Loucy (cell line): ENCODE results near the gene METTL15.
A peak's percentile ranks its signal among the peaks of the same experiment; 100 is the strongest.
"Not testable (repeated sequence)": the region's sequence is repeated elsewhere in the genome, so short reads cannot be mapped to it uniquely, and the experiment has no call there.

Source experiments
- H2AFZ ChIP-seq: fragments of 200-600 bp; sonication (generic); 2 replicates; pipeline ENCODE4 v1.6.0; 2016; ENCODE audit warnings: antibody characterized with exemption, mild to moderate bottlenecking, low read length, moderate library complexity
- H3F3A ChIP-seq: fragments of 200-600 bp; 2 replicates; pipeline ENCODE4 v1.6.0; 2016; ENCODE audit warnings: antibody characterized with exemption, low read depth, mild to moderate bottlenecking
- H3K27me3 ChIP-seq: fragments of 200-600 bp; sonication (generic); 2 replicates; pipeline ENCODE4 v1.6.1; 2014; ENCODE audit warnings: low read length, mild to moderate bottlenecking; ENCODE audit not compliant: insufficient read depth, poor library complexity, severe bottlenecking
- H3K36me3 ChIP-seq: fragments of 200-600 bp; sonication (generic); 2 replicates; pipeline ENCODE4 v1.6.1; 2016; ENCODE audit warnings: low read length; ENCODE audit not compliant: insufficient read depth
- H3K4me1 ChIP-seq: fragments of 200-600 bp; sonication (generic); 2 replicates; pipeline ENCODE4 v1.5.1; 2014; ENCODE audit warnings: low read length, mild to moderate bottlenecking; ENCODE audit not compliant: insufficient read depth, poor library complexity, severe bottlenecking
- H3K4me2 ChIP-seq: fragments of 200-600 bp; sonication (generic); 2 replicates; pipeline ENCODE4 v1.6.0; 2014; ENCODE audit warnings: antibody characterized with exemption, low read length, low read depth, mild to moderate bottlenecking; ENCODE audit not compliant: poor library complexity, severe bottlenecking
- H3K4me3 ChIP-seq: fragments of 200-600 bp; sonication (generic); 2 replicates; pipeline ENCODE4 v1.5.1; 2014; ENCODE audit warnings: low read length, mild to moderate bottlenecking, mixed read lengths; ENCODE audit not compliant: poor library complexity, severe bottlenecking
- H3K79me2 ChIP-seq: fragments of 200-600 bp; sonication (generic); 2 replicates; pipeline ENCODE4 v1.6.1; 2014; ENCODE audit warnings: low read length; ENCODE audit not compliant: insufficient read depth
- H3K9ac ChIP-seq: fragments of 200-600 bp; sonication (generic); 2 replicates; pipeline ENCODE4 v1.6.0; 2014; ENCODE audit warnings: mild to moderate bottlenecking, low read depth, low read length, moderate library complexity; ENCODE audit not compliant: poor library complexity, severe bottlenecking
- H3K9me2 ChIP-seq: fragments of 200-600 bp; sonication (generic); replicated peaks from 2 replicates; pipeline ENCODE4 v1.6.1; 2016; ENCODE audit warnings: low read depth, low read length, mixed read lengths
- H3K9me3 ChIP-seq: fragments of 200-600 bp; sonication (generic); 2 replicates; pipeline ENCODE4 v1.6.1; 2014; ENCODE audit warnings: mild to moderate bottlenecking, antibody characterized with exemption, low read length, low read depth; ENCODE audit not compliant: insufficient read depth
- H4K20me1 ChIP-seq: fragments of 200-600 bp; sonication (generic); 2 replicates; pipeline ENCODE4 v1.6.0; 2014; ENCODE audit warnings: antibody characterized with exemption, low read length, mild to moderate bottlenecking; ENCODE audit not compliant: insufficient read depth, poor library complexity, severe bottlenecking
- EZH2phosphoT487 ChIP-seq: fragments of 200-600 bp; IDR thresholded peaks from 2 replicates; pipeline ENCODE4 v1.6.1; 2018; ENCODE audit warnings: antibody characterized with exemption, mild to moderate bottlenecking, moderate library complexity, borderline replicate concordance
- TF ChIP-seq, protein P1 (sequence below): fragments of 200-600 bp; sonication (generic); conservative IDR thresholded peaks from 2 replicates; pipeline ENCODE4 v1.5.1; 2014; ENCODE audit warnings: mild to moderate bottlenecking, antibody characterized with exemption, low read length

Gene METTL15

DNA sequence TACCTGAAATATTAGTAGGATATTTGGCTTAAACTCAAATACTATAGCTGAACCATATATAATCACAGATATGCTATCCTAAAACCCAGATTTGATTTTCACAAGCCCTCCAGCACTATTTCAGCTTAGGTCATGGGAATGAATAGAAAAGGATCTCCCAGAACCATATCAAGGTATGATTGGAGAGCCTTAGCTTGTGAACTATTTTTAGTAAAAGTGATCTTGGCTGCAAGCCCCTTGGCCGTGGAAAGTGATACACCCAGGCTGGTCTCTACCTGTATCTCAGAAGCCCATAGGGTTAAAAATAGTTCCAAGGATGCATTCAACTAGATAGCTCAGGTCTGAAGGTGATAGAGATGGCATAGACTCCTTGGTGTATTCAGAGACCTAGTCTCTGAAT lies 9.9 kb upstream of the METTL15 start:
- Histone ChIP-seq H4K20me1 (peaks cover 16% of the 10 kb centered on the region), H3K4me3 (no peak overlapping the region), H3K9ac (no peak overlapping the region), H3K4me1 (peaks cover 21% of the 10 kb centered on the region), H3K4me2 (peak overlapping the region; percentile 9), H3K9me3 (no peaks in the 10 kb centered on the region), H3K79me2 (peaks cover 97% of the 10 kb centered on the region), H3K36me3 (peaks cover 19% of the 10 kb centered on the region), H2AFZ (no peak overlapping the region), H3K27me3 (no peaks in the 10 kb centered on the region), H3F3A (no peaks in the 10 kb centered on the region), H3K9me2 (no peaks in the 10 kb centered on the region)
- TF ChIP-seq EZH2phosphoT487 = no peak
- TF ChIP-seq, protein P1, sequence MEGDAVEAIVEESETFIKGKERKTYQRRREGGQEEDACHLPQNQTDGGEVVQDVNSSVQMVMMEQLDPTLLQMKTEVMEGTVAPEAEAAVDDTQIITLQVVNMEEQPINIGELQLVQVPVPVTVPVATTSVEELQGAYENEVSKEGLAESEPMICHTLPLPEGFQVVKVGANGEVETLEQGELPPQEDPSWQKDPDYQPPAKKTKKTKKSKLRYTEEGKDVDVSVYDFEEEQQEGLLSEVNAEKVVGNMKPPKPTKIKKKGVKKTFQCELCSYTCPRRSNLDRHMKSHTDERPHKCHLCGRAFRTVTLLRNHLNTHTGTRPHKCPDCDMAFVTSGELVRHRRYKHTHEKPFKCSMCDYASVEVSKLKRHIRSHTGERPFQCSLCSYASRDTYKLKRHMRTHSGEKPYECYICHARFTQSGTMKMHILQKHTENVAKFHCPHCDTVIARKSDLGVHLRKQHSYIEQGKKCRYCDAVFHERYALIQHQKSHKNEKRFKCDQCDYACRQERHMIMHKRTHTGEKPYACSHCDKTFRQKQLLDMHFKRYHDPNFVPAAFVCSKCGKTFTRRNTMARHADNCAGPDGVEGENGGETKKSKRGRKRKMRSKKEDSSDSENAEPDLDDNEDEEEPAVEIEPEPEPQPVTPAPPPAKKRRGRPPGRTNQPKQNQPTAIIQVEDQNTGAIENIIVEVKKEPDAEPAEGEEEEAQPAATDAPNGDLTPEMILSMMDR = no peak

DNA sequence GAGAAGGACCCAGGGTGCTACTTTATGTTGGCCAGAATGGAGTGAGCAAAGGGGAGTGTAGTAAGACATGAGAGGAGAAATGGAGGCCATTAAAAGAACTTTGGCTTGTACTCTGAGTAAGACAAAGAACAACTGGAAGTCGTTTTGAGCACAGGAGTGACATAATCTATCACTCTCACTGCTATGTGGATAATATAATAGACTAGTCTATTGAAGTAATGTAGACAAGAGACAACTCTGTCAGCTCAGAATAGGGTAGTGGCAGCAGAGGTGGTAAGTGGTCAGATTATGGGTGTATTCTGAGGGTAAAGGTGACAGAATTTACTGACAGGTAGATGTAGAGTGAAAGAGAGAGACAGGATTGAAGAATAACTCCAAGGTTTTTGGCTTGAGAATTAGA lies 8.5 kb upstream of the METTL15 start:
- H4K20me1 ChIP-seq = peaks cover 21% of the 10 kb centered on the region
- H3K4me3 ChIP-seq = peak overlapping the region; percentile 18
- no peaks in the 10 kb centered on the region for H3K27me3 ChIP-seq
- H3K79me2 ChIP-seq = peaks cover 97% of the 10 kb centered on the region
- H3K36me3 ChIP-seq = peaks cover 15% of the 10 kb centered on the region
- no peak overlapping the region for H3K9ac ChIP-seq
- no peaks in the 10 kb centered on the region for H3K9me3 ChIP-seq
- no peak overlapping the region for H2AFZ ChIP-seq
- no peak for TF ChIP-seq EZH2phosphoT487
- TF ChIP-seq, protein P1 = no peak
- H3K4me1 ChIP-seq = peaks cover 36% of the 10 kb centered on the region
- H3F3A ChIP-seq = no peaks in the 10 kb centered on the region
- peak overlapping the region; percentile 13 for H3K4me2 ChIP-seq
- no peaks in the 10 kb centered on the region for H3K9me2 ChIP-seq

DNA sequence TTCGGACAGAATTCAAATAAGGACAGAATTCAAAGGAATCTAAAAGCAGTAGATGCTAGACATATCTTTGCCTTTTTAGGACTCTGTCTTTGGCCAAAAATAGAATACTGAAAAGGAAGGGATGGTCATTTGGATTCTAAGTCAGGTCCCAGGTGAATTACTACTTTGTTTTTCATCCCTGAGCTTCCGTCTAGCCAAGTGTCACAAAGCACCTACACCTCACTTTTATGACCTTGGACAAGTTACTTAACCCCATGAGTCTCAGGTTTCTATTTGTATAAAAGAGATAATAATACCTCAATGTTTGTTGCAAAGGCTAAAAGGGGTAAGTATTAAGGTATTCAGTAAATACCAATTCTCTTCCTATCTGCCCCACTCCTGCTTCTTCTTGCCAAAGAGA lies 7.5 kb upstream of the METTL15 start:
- H3K4me3 ChIP-seq = no peak overlapping the region
- H3K9me3 ChIP-seq = no peaks in the 10 kb centered on the region
- H3K27me3 ChIP-seq = no peaks in the 10 kb centered on the region
- peak overlapping the region; percentile 13 for H3K4me2 ChIP-seq
- no peak overlapping the region for H3K9ac ChIP-seq
- TF ChIP-seq EZH2phosphoT487 = no peak
- TF ChIP-seq, protein P1 = no peak
- no peaks in the 10 kb centered on the region for H3K9me2 ChIP-seq
- peaks cover 44% of the 10 kb centered on the region for H3K4me1 ChIP-seq
- peaks cover 97% of the 10 kb centered on the region for H3K79me2 ChIP-seq
- H2AFZ ChIP-seq = no peak overlapping the region
- peaks cover 21% of the 10 kb centered on the region for H4K20me1 ChIP-seq
- H3K36me3 ChIP-seq = peaks cover 15% of the 10 kb centered on the region
- H3F3A ChIP-seq = no peaks in the 10 kb centered on the region

DNA sequence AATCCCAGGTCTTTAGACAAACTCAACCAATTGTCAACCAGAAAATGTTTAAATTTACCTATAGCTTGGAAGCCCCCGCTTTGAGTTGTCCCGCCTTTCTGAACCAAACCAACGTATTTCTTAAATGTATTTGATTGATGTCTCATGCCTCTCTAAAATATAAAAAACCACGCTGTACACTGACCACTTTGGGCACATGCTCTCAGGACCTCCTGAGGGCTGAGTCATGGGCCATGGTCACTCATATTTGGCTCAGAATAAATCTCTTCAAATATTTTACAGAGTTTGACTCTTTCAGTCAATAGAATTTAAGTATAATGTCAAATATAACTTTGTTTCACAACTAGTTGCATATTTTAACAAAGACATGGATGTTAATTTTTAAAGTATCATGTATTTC lies 5.9 kb upstream of the METTL15 start:
- Histone ChIP-seq H3K4me1 (peaks cover 54% of the 10 kb centered on the region), H3K9ac (peak overlapping the region; percentile 90), H3K4me2 (peak overlapping the region; percentile 77), H3K79me2 (peaks cover 99% of the 10 kb centered on the region), H3K4me3 (peak overlapping the region; percentile 90), H4K20me1 (peaks cover 30% of the 10 kb centered on the region)
- not testable (repeated sequence) for H3K27me3 ChIP-seq, H2AFZ ChIP-seq, H3F3A ChIP-seq, H3K9me3 ChIP-seq, H3K9me2 ChIP-seq, H3K36me3 ChIP-seq
